ENCODE results near the gene POU2F2.

POU2F2 gene

DNA sequence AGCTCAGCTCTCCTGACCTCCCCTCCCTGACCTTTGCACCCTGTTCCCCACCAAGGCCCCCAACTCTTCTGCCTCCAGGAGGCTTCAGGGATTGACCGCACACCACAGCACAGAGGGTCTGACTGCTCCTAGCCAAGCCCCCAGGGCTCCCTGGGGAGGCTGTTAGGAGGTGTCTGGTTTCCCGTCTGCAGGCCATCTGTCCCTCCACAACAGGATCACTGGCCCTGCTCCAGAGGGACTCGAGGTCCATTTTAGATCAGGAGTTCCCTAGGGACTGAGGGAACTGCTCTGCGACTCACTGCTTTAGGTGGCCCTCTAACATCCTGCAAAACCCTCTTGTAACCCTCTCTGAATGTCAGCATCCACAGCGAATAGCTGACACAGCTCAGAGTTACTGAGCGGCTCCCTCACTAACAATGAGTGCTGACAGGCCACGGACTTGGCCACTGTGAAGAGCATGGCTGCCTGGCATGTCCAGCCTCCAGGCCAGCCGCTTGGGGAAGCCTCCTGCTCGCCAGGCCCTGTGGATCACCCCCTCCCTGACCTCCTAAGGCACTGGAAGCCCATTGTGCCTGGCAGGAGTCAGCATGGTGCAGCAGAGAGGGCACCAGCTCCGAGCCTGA is 79.9 kb downstream of the POU2F2 start:
- no peaks in the 10 kb centered on the region; the same call in 1 of the 2 replicates for H3F3A ChIP-seq (ENCODE audit: insufficient read depth)
- no peak overlapping the region for H2AFZ ChIP-seq (ENCODE audit: low read depth, low read length, severe bottlenecking)
- no peaks in the 10 kb centered on the region for H3K79me2 ChIP-seq (ENCODE audit: insufficient read depth, low read length)
- no peaks in the 10 kb centered on the region for H4K20me1 ChIP-seq (ENCODE audit: low read depth, low read length)
- no peaks in the 10 kb centered on the region for H3K9me3 ChIP-seq (ENCODE audit: insufficient read depth, low read length)
- TF ChIP-seq EZH2phosphoT487 (conservative IDR thresholded peaks at IDR 0.05; ENCODE audit: low read length) (no peak), CTCF (IDR thresholded peaks at IDR 0.05; ENCODE audit: insufficient read depth, low read length, poor library complexity, severe bottlenecking) (no peak)
- no peaks in the 10 kb centered on the region for H3K36me3 ChIP-seq (ENCODE audit: low read length)
- H3K9me2 ChIP-seq (replicated peaks; ENCODE audit: insufficient read depth, low read length): no peaks in the 10 kb centered on the region
- no peak overlapping the region for H3K4me3 ChIP-seq (ENCODE audit: insufficient read depth, low read length, poor library complexity, severe bottlenecking)
- no peak overlapping the region for H3K4me2 ChIP-seq (ENCODE audit: low read depth, low read length, poor library complexity, severe bottlenecking)
- no peaks in the 10 kb centered on the region for H3K27me3 ChIP-seq (ENCODE audit: low read length)
- H3K9ac ChIP-seq (ENCODE audit: low read length): no peak overlapping the region
- no peak overlapping the region for H3K27ac ChIP-seq (ENCODE audit: low read depth, low read length)

DNA sequence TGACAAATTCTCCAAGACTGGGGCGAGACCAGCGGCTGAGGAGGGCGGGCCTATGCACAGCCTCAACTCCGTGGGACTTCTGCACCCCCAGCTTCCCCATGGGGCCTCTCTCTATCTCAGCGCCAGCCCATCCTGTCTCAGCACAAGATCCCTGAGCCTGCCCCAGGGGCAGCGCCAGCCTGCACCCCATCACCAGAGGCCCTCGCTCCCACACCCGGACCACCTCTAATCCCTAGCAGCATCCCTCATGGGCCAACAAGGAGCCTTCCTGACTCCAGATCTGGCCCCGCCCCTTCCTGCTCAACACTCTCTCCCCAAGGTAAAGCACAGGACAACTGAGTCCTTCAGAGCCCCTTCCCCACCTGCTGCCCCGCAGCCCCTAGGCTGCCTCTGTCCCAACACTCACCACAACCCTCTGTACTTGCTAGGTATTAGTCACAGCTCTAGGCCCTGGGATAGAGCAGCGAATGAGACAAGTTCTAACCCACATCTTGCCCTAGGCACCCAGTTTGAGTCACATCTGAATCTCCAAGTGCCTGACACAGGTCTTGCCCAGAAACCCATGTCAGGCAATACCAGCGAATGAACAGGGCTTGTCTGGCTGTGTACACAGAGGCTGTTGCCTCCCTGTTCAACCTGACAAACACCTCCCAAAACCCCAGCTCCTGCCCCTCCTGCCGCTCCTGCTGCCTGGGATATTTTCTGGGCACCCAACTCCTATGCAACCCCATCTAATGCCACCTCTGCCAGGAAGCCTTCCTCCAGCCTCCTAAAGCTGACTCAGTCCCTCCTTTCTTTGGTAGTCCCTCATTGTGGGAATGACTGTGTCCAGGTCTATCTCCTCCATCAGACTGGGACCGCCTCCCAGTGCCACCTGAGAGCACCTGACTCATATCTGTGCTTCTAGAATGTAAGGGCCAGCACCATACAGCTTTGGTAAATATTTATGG is 80.8 kb downstream of the POU2F2 start:
- Histone ChIP-seq H3K4me2 (ENCODE audit: low read depth, low read length, poor library complexity, severe bottlenecking) (no peak overlapping the region), H4K20me1 (ENCODE audit: low read depth, low read length) (no peaks in the 10 kb centered on the region), H3K4me3 (ENCODE audit: insufficient read depth, low read length, poor library complexity, severe bottlenecking) (no peak overlapping the region), H3K9ac (ENCODE audit: low read length) (no peak overlapping the region), H2AFZ (ENCODE audit: low read depth, low read length, severe bottlenecking) (no peak overlapping the region), H3K9me2 (replicated peaks; ENCODE audit: insufficient read depth, low read length) (no peaks in the 10 kb centered on the region), H3K9me3 (ENCODE audit: insufficient read depth, low read length) (no peaks in the 10 kb centered on the region), H3K79me2 (ENCODE audit: insufficient read depth, low read length) (no peaks in the 10 kb centered on the region), H3K36me3 (ENCODE audit: low read length) (no peaks in the 10 kb centered on the region), H3F3A (ENCODE audit: insufficient read depth) (no peaks in the 10 kb centered on the region), H3K27ac (ENCODE audit: low read depth, low read length) (no peak overlapping the region), H3K27me3 (ENCODE audit: low read length) (no peaks in the 10 kb centered on the region)
- TF ChIP-seq CTCF (IDR thresholded peaks at IDR 0.05; ENCODE audit: insufficient read depth, low read length, poor library complexity, severe bottlenecking) (no peak), EZH2phosphoT487 (conservative IDR thresholded peaks at IDR 0.05; ENCODE audit: low read length) (no peak)

GRCh38 chr19:42048992-42049391 is 83.3 kb downstream of the POU2F2 start:
- H3K9me3 ChIP-seq (ENCODE audit: insufficient read depth, low read length): no peaks in the 10 kb centered on the region
- H3K27me3 ChIP-seq (ENCODE audit: low read length): no peaks in the 10 kb centered on the region
- TF ChIP-seq CTCF (IDR thresholded peaks at IDR 0.05; ENCODE audit: insufficient read depth, low read length, poor library complexity, severe bottlenecking): no peak
- H3K36me3 ChIP-seq (ENCODE audit: low read length): no peaks in the 10 kb centered on the region
- H3K9ac ChIP-seq (ENCODE audit: low read length): no peak overlapping the region
- H3K9me2 ChIP-seq (replicated peaks; ENCODE audit: insufficient read depth, low read length): no peaks in the 10 kb centered on the region
- no peak overlapping the region for H3K27ac ChIP-seq (ENCODE audit: low read depth, low read length)
- no peaks in the 10 kb centered on the region for H4K20me1 ChIP-seq (ENCODE audit: low read depth, low read length)
- no peak overlapping the region for H2AFZ ChIP-seq (ENCODE audit: low read depth, low read length, severe bottlenecking)
- no peaks in the 10 kb centered on the region for H3K79me2 ChIP-seq (ENCODE audit: insufficient read depth, low read length)
- H3K4me3 ChIP-seq (ENCODE audit: insufficient read depth, low read length, poor library complexity, severe bottlenecking): no peak overlapping the region
- peak overlapping the region; percentile 12 for H3K4me2 ChIP-seq (ENCODE audit: low read depth, low read length, poor library complexity, severe bottlenecking)
- no peaks in the 10 kb centered on the region for H3F3A ChIP-seq (ENCODE audit: insufficient read depth)
